Right lobe of liver (tissue), 4 donors: ENCODE data around the gene DYNLT5.

ENCODE experiments used
- POLR2A ChIP-seq: fragments of 450-650 bp; IDR thresholded peaks from one replicate; pipeline ENCODE4 v1.6.1; 2017; ENCODE audit warnings: antibody characterized with exemption, mild to moderate bottlenecking
- TF ChIP-seq, protein P1 (sequence below), 4 donors: fragments of 200-600 bp in 3 of 4; fragments of 450-650 bp in 1 of 4; IDR thresholded peaks; one replicate each; pipeline versions ENCODE4 v1.5.1 to v1.8.0; 2016 to 2022; ENCODE audit warnings: antibody characterized with exemption in 4 of 4, mild to moderate bottlenecking in 2 of 4
- donor health status: DM: no; HTN: no; CAD: no.
- donor health status: DM: no; HTN: no; CAD: no.
- donor health status: DM: no; HTN: yes; CAD: no.

DNA sequence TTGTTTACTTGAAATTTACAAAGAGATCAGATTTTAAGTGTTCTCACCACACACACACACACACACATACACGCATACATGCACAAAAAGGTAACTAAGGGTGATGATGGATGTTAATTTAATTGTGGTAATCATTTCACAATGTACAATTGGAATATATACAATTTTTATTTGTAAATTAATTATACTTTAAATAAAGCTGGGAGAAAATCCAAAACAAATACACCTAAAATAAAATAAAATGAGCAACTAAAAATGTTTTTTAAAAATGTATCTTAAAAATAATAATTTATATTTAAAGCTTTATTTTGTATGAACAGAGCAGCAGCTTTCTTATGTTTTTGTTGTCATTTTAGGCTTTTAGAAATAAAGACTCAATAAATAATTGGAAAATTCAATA lies 57.0 kb downstream of the DYNLT5 start:
- TF ChIP-seq, protein P1, sequence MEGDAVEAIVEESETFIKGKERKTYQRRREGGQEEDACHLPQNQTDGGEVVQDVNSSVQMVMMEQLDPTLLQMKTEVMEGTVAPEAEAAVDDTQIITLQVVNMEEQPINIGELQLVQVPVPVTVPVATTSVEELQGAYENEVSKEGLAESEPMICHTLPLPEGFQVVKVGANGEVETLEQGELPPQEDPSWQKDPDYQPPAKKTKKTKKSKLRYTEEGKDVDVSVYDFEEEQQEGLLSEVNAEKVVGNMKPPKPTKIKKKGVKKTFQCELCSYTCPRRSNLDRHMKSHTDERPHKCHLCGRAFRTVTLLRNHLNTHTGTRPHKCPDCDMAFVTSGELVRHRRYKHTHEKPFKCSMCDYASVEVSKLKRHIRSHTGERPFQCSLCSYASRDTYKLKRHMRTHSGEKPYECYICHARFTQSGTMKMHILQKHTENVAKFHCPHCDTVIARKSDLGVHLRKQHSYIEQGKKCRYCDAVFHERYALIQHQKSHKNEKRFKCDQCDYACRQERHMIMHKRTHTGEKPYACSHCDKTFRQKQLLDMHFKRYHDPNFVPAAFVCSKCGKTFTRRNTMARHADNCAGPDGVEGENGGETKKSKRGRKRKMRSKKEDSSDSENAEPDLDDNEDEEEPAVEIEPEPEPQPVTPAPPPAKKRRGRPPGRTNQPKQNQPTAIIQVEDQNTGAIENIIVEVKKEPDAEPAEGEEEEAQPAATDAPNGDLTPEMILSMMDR (IDR thresholded peaks at IDR 0.05): no peak
- TF ChIP-seq POLR2A: no peak
